H9 (cell line): Measurements from ENCODE around the gene CNKSR1. TPM values are rescaled to one million over a fixed set of nuclear protein-coding genes. Genes with fewer than 3 reads are reported as not detected.

Source experiments
- DNase-seq: peaks from one replicate; pipeline ENCODE4 v3.0.0-alpha.2; 2017
- H2AFZ ChIP-seq: one replicate; pipeline ENCODE4 v1.6.1; 2013; ENCODE audit warnings: mild to moderate bottlenecking, low read length, control low read depth, moderate library complexity
- H2AK5ac ChIP-seq: 2 replicates; pipeline ENCODE4 v1.6.1; 2013; ENCODE audit warnings: low read length, control low read depth, mixed read lengths; ENCODE audit not compliant: insufficient read length
- H2BK120ac ChIP-seq: one replicate; pipeline ENCODE4 v1.6.1; 2013; ENCODE audit warnings: low read depth, mild to moderate bottlenecking, low read length, control low read depth, inconsistent platforms; ENCODE audit not compliant: poor library complexity, severe bottlenecking
- H2BK12ac ChIP-seq: 2 replicates; pipeline ENCODE4 v1.6.1; 2013; ENCODE audit warnings: low read length, control low read depth, mixed read lengths, low read depth; ENCODE audit not compliant: insufficient read length
- H2BK15ac ChIP-seq: 2 replicates; pipeline ENCODE4 v1.6.1; 2013; ENCODE audit warnings: low read depth, low read length, control low read depth
- H2BK20ac ChIP-seq: one replicate; pipeline ENCODE4 v1.6.1; 2013; ENCODE audit warnings: low read depth, mild to moderate bottlenecking, low read length, control low read depth, inconsistent platforms; ENCODE audit not compliant: poor library complexity, severe bottlenecking
- H2BK5ac ChIP-seq: 2 replicates; pipeline ENCODE4 v1.6.1; 2013; ENCODE audit warnings: low read length, control low read depth, mixed read lengths; ENCODE audit not compliant: insufficient read length
- H3K14ac ChIP-seq: 2 replicates; pipeline ENCODE4 v1.6.1; 2013; ENCODE audit warnings: low read length, control low read depth; ENCODE audit not compliant: insufficient read depth
- H3K18ac ChIP-seq: 2 replicates; pipeline ENCODE4 v1.6.1; 2013; ENCODE audit warnings: low read depth, mild to moderate bottlenecking, mixed read lengths, low read length, control low read depth; ENCODE audit not compliant: insufficient read length
- H3K23ac ChIP-seq: 2 replicates; pipeline ENCODE4 v1.6.1; 2013; ENCODE audit warnings: low read length, control low read depth, mixed read lengths, low read depth; ENCODE audit not compliant: insufficient read length
- H3K23me2 ChIP-seq: 2 replicates; pipeline ENCODE4 v1.6.1; 2013; ENCODE audit warnings: low read depth, mild to moderate bottlenecking, mixed read lengths, low read length, control low read depth; ENCODE audit not compliant: insufficient read length, poor library complexity, severe bottlenecking
- H3K27ac ChIP-seq: 2 replicates; pipeline ENCODE4 v1.5.1; 2013; ENCODE audit warnings: low read length, control low read depth, mixed read lengths, low read depth; ENCODE audit not compliant: insufficient read length
- H3K27me3 ChIP-seq: 2 replicates; pipeline ENCODE4 v1.6.1; 2013; ENCODE audit warnings: low read length, control low read depth, inconsistent platforms; ENCODE audit not compliant: insufficient read depth
- H3K4ac ChIP-seq: 2 replicates; pipeline ENCODE4 v1.6.1; 2013; ENCODE audit warnings: low read depth, mild to moderate bottlenecking, control low read depth, inconsistent platforms, low read length, moderate library complexity
- H3K4me1 ChIP-seq: 2 replicates; pipeline ENCODE4 v1.6.1; 2013; ENCODE audit warnings: low read length, control low read depth, inconsistent platforms; ENCODE audit not compliant: insufficient read depth
- H3K4me2 ChIP-seq: 2 replicates; pipeline ENCODE4 v1.6.1; 2013; ENCODE audit warnings: low read length, control low read depth, mixed read lengths; ENCODE audit not compliant: insufficient read length, insufficient read depth
- H3K56ac ChIP-seq: 2 replicates; pipeline ENCODE4 v1.6.1; 2013; ENCODE audit warnings: low read depth, mild to moderate bottlenecking, mixed read lengths, low read length, control low read depth; ENCODE audit not compliant: insufficient read length
- H3K79me1 ChIP-seq: 2 replicates; pipeline ENCODE4 v1.6.1; 2013; ENCODE audit warnings: low read depth, mild to moderate bottlenecking, moderate library complexity, low read length, control low read depth, inconsistent platforms; ENCODE audit not compliant: insufficient read depth, poor library complexity, severe bottlenecking
- H3K79me2 ChIP-seq: 2 replicates; pipeline ENCODE4 v1.6.1; 2013; ENCODE audit warnings: low read length, control low read depth, inconsistent platforms; ENCODE audit not compliant: insufficient read depth
- H3K9ac ChIP-seq: 2 replicates; pipeline ENCODE4 v1.6.1; 2013; ENCODE audit warnings: low read length, control low read depth, mixed read lengths; ENCODE audit not compliant: insufficient read length; ENCODE audit errors: extremely low read depth
- H3K9me3 ChIP-seq: one replicate; pipeline ENCODE4 v1.6.1; 2013; ENCODE audit warnings: low read depth, low read length, inconsistent platforms; ENCODE audit not compliant: control insufficient read depth
- H3T11ph ChIP-seq: one replicate; pipeline ENCODE4 v1.6.1; 2013; ENCODE audit warnings: mild to moderate bottlenecking, low read length, control low read depth, inconsistent platforms
- H4K20me1 ChIP-seq: one replicate; pipeline ENCODE4 v1.6.1; 2013; ENCODE audit not compliant: control insufficient read depth, insufficient read length, insufficient read depth
- H4K5ac ChIP-seq: 2 replicates; pipeline ENCODE4 v1.6.1; 2013; ENCODE audit warnings: low read depth, mild to moderate bottlenecking, mixed read lengths, low read length, control low read depth; ENCODE audit not compliant: insufficient read length
- H4K8ac ChIP-seq: replicated peaks from 2 replicates; pipeline ENCODE4 v1.6.1; 2013; ENCODE audit warnings: low read length, control low read depth, mixed read lengths, low read depth; ENCODE audit not compliant: insufficient read length
- H4K91ac ChIP-seq: 2 replicates; pipeline ENCODE4 v1.6.1; 2013; ENCODE audit warnings: low read depth, mild to moderate bottlenecking, moderate library complexity, mixed read lengths, low read length, control low read depth; ENCODE audit not compliant: insufficient read length
- H3K27ac Mint-ChIP-seq, 3 experiments: 2 replicates in 2 of 3; 3 replicates in 1 of 3; pipeline ENCODE4 v1.8.0; 2020 to 2021; ENCODE audit warnings: mixed read lengths in 3 of 3, mild to moderate bottlenecking in 1 of 3, moderate library complexity in 1 of 3
- H3K27me3 Mint-ChIP-seq: 2 replicates; pipeline ENCODE4 v1.8.0; 2021; ENCODE audit warnings: low read depth, mild to moderate bottlenecking, moderate library complexity, mixed read lengths
- H3K36me3 Mint-ChIP-seq, 3 experiments: 2 replicates in 2 of 3; 3 replicates in 1 of 3; pipeline ENCODE4 v1.8.0; 2020 to 2021; ENCODE audit warnings: low read depth in 3 of 3, mixed read lengths in 3 of 3; ENCODE audit not compliant: insufficient read depth in 1 of 3
- H3K4me1 Mint-ChIP-seq, 2 experiments: 2 replicates each; pipeline ENCODE4 v1.8.0; 2020; ENCODE audit warnings: mixed read lengths in 2 of 2
- H3K4me3 Mint-ChIP-seq, 2 experiments: 2 replicates in 1 of 2; 3 replicates in 1 of 2; pipeline ENCODE4 v1.8.0; 2020 to 2021; ENCODE audit warnings: mild to moderate bottlenecking in 2 of 2, mixed read lengths in 2 of 2, moderate library complexity in 1 of 2
- H3K9me3 Mint-ChIP-seq, 2 experiments: 2 replicates in 1 of 2; 3 replicates in 1 of 2; pipeline ENCODE4 v1.8.0; 2020; ENCODE audit warnings: mild to moderate bottlenecking in 2 of 2, mixed read lengths in 2 of 2, moderate library complexity in 1 of 2
- WGBS: extraction: QIAGEN DNeasy Blood & Tissue Kit; methylation state at CpG from one replicate; pipeline ENCODE4 v1.1.7; 2013; ENCODE audit warnings: missing lambda C conversion rate, low lambda C conversion rate, mixed read lengths; ENCODE audit not compliant: insufficient read length; ENCODE audit errors: extremely low coverage; 5-methylcytosine and 5-hydroxymethylcytosine counted together
- total RNA-seq: library from RNA; stranded (reverse); gene quantifications from 2 replicates; pipeline ENCODE4 v1.2.1, GENCODE V29; 2021
- TF ChIP-seq, protein P1 (sequence below): fragments of 200-600 bp; sonication (generic); conservative IDR thresholded peaks from 3 replicates; pipeline ENCODE4 v1.8.0; 2021; ENCODE audit warnings: antibody characterized with exemption, mild to moderate bottlenecking

The CNKSR1 gene
- total RNA-seq, 1 experiment from 2014 or later, result 26.3 TPM

DNA sequence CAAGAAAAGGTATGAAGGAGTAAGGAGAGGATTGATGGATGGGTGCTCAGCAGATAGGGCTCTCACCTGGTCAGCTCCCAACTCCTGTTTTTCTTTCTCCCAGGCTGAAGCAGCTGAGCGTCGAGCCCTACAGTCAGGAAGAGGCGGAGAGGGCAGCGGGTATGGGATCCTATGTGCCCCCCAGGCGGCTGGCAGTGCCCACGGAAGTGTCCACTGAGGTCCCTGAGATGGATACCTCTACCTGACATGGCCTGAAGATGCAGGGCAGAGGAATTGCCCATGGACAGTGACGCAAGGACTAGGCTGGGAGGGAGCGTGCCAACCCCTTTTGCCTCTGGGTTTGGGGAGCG, 6.8 kb upstream of the CNKSR1 start:
- no peak for DNase-seq
- H4K91ac ChIP-seq, result no peak overlapping the region
- H3K23me2 ChIP-seq, result peaks cover 7% of the 10 kb centered on the region
- no peak overlapping the region for H2BK15ac ChIP-seq
- H3K4me1 Mint-ChIP-seq, result peaks cover 22 to 49% of the 10 kb centered on the region in 2 experiments
- peaks cover 4% of the 10 kb centered on the region; the same call in 1 of the 2 replicates for H3K79me2 ChIP-seq
- no peak overlapping the region for H3K4ac ChIP-seq
- peaks cover 0 to 8% (median 7%) of the 10 kb centered on the region in 3 experiments; a peak in 3 of 7 replicates for H3K36me3 Mint-ChIP-seq
- H4K5ac ChIP-seq, result no peak overlapping the region
- peak overlapping the region; percentile 83 to 88 for H3K4me3 Mint-ChIP-seq
- H3K9me3 ChIP-seq, result no peaks in the 10 kb centered on the region
- no peak overlapping the region for H2AK5ac ChIP-seq
- H2BK120ac ChIP-seq, result no peak overlapping the region
- H3K14ac ChIP-seq, result no peak overlapping the region
- H3T11ph ChIP-seq, result no peak overlapping the region
- no CpG with 5 or more reads among the region's 9 CpGs for WGBS
- H2BK12ac ChIP-seq, result no peak overlapping the region
- H3K27me3 ChIP-seq, result no peaks in the 10 kb centered on the region; the same call in 1 of the 2 replicates
- peaks cover 28% of the 10 kb centered on the region for H3K27me3 Mint-ChIP-seq
- TF ChIP-seq, protein P1, sequence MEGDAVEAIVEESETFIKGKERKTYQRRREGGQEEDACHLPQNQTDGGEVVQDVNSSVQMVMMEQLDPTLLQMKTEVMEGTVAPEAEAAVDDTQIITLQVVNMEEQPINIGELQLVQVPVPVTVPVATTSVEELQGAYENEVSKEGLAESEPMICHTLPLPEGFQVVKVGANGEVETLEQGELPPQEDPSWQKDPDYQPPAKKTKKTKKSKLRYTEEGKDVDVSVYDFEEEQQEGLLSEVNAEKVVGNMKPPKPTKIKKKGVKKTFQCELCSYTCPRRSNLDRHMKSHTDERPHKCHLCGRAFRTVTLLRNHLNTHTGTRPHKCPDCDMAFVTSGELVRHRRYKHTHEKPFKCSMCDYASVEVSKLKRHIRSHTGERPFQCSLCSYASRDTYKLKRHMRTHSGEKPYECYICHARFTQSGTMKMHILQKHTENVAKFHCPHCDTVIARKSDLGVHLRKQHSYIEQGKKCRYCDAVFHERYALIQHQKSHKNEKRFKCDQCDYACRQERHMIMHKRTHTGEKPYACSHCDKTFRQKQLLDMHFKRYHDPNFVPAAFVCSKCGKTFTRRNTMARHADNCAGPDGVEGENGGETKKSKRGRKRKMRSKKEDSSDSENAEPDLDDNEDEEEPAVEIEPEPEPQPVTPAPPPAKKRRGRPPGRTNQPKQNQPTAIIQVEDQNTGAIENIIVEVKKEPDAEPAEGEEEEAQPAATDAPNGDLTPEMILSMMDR, result no peak
- H3K79me1 ChIP-seq, result peaks cover 4% of the 10 kb centered on the region
- H2BK20ac ChIP-seq, result no peak overlapping the region
- H3K27ac ChIP-seq, result no peak overlapping the region
- no peak overlapping the region for H4K8ac ChIP-seq
- no peaks in the 10 kb centered on the region for H3K9me3 Mint-ChIP-seq
- no peaks in the 10 kb centered on the region for H4K20me1 ChIP-seq
- H2BK5ac ChIP-seq, result no peak overlapping the region
- no peak overlapping the region for H3K56ac ChIP-seq
- no peak overlapping the region for H3K23ac ChIP-seq
- no peak overlapping the region for H2AFZ ChIP-seq
- H3K4me2 ChIP-seq, result peak overlapping the region; percentile 78
- no peak overlapping the region for H3K18ac ChIP-seq
- H3K9ac ChIP-seq, result peak overlapping the region; percentile 74
- peak overlapping the region in 1 of 3 experiments; percentile 93; a peak in 2 of 7 replicates for H3K27ac Mint-ChIP-seq
- H3K4me1 ChIP-seq, result peaks cover 1% of the 10 kb centered on the region; the same call in 1 of the 2 replicates
